ENCODE data around the gene TUBA3E. TPM values are rescaled to one million over a fixed set of nuclear protein-coding genes. Genes with fewer than 3 reads are reported as not detected.
"Not testable (repeated sequence)": the region's sequence is repeated elsewhere in the genome, so short reads cannot be mapped to it uniquely, and the experiment has no call there.

The TUBA3E gene
- not detected for total RNA-seq

DNA sequence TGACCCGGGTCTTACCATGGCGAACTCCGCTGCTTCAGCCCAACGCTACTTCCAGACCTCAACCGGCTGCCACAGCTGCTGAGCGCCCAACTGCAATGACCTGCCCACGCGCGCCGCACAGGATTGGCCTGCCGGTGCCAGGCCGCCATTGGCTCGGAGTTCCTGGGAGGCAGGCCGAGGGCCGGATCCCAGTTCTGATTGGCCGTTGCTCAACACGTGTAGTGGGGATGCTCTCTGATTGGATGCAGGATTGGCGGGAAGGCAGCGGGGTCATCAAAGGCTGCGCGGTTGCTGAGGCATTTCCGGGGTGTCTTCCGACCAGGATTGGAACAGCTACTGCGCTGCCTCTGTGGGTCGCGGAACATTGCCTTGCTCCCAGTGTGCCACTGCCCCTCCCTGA is at the start of gene TUBA3E:
Gene TUBA3E, minus strand, starts transcription at position 97 of the 400 bp plus-strand sequence. Its CDS starts 79 bp downstream, at position 18.
- no peaks in the 10 kb centered on the region for H3K4me1 Mint-ChIP-seq
- no peaks in the 10 kb centered on the region for H3K9me3 Mint-ChIP-seq
- CTCF ChIA-PET: no interaction called here
- H3K36me3 Mint-ChIP-seq (ENCODE audit: low read depth): no peaks in the 10 kb centered on the region
- DNase-seq: no peak
- H3K27me3 Mint-ChIP-seq: no peaks in the 10 kb centered on the region
- no peak within 1 kb of the TSS for H3K4me3 Mint-ChIP-seq
- no peak within 1 kb of the TSS for H3K27ac Mint-ChIP-seq
- POLR2A ChIA-PET: no interaction called here

DNA sequence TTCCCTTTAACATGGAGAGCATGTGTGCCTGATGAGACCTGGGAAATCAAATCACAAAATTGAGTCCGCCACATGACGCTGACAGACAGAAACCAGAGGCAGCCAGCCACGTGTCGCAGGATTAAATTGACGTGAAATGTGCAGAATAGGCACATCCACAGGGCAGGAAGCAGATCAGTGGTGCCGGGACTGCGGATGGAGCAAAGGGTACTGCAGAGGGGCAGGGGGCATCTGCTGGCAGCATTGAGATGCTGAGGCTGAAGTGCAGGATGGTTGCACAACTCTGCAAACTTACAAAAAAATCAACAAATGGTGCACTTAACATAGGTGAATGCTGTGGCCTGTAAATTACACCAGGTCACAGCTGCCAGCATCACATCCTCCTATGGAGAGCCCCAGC is 48.2 kb upstream of the TUBA3E start:
- Mint-ChIP-seq H3K9me3 (no peaks in the 10 kb centered on the region), H3K27me3 (peaks cover 35% of the 10 kb centered on the region)

GRCh38 chr2:130245976-130246375 is 47.7 kb upstream of the TUBA3E start:
- H3K27ac Mint-ChIP-seq: no peak overlapping the region
- H3K36me3 Mint-ChIP-seq (ENCODE audit: low read depth): no peaks in the 10 kb centered on the region
- H3K4me3 Mint-ChIP-seq: no peak overlapping the region
- no peak for DNase-seq
- CTCF ChIA-PET: no interaction called here
- H3K27me3 Mint-ChIP-seq: peaks cover 31% of the 10 kb centered on the region
- no peaks in the 10 kb centered on the region for H3K4me1 Mint-ChIP-seq
- POLR2A ChIA-PET: no interaction called here
- no peaks in the 10 kb centered on the region for H3K9me3 Mint-ChIP-seq

More for the DNA sequence above, 48.2 kb upstream of the TUBA3E start:
- no peak overlapping the region for H3K27ac Mint-ChIP-seq
- no peak for DNase-seq
- no peaks in the 10 kb centered on the region for H3K36me3 Mint-ChIP-seq (ENCODE audit: low read depth)
- ChIA-PET POLR2A (no interaction called here), CTCF (no interaction called here)
- no peak overlapping the region for H3K4me3 Mint-ChIP-seq
- H3K4me1 Mint-ChIP-seq: no peaks in the 10 kb centered on the region

- no peak overlapping the region for H3K27ac Mint-ChIP-seq
- H3K36me3 Mint-ChIP-seq (ENCODE audit: low read depth): no peaks in the 10 kb centered on the region
- DNase-seq: no peak
- H3K9me3 Mint-ChIP-seq: no peaks in the 10 kb centered on the region
- peaks cover 12% of the 10 kb centered on the region for H3K27me3 Mint-ChIP-seq
- no peaks in the 10 kb centered on the region for H3K4me1 Mint-ChIP-seq
- CTCF ChIA-PET: interaction anchor here (1.4 kb wide), 1 partner anchor 307 kb away, joined by 3 read pairs; no protein-coding TSS in a partner anchor
- H3K4me3 Mint-ChIP-seq: no peak overlapping the region
- POLR2A ChIA-PET: no interaction called here
Measured at GRCh38 chr2:130243359-130243758, 45.1 kb upstream of the TUBA3E start.

- no peaks in the 10 kb centered on the region for H3K4me1 Mint-ChIP-seq
- H3K9me3 Mint-ChIP-seq: no peaks in the 10 kb centered on the region
- H3K4me3 Mint-ChIP-seq: no peak overlapping the region
- CTCF ChIA-PET: no interaction called here
- DNase-seq: no peak
- no peak overlapping the region for H3K27ac Mint-ChIP-seq
- peaks cover 10% of the 10 kb centered on the region for H3K27me3 Mint-ChIP-seq
- no peaks in the 10 kb centered on the region for H3K36me3 Mint-ChIP-seq (ENCODE audit: low read depth)
- POLR2A ChIA-PET: interaction anchor here (0.7 kb wide), 1 partner anchor 110 kb away, joined by 3 read pairs; no protein-coding TSS in a partner anchor
Measured at GRCh38 chr2:130241041-130241707, 42.9 kb upstream of the TUBA3E start.

- DNase-seq; H3K4me3 Mint-ChIP-seq; CTCF ChIA-PET; POLR2A ChIA-PET; H3K9me3 Mint-ChIP-seq; H3K4me1 Mint-ChIP-seq; H3K27me3 Mint-ChIP-seq; H3K36me3 Mint-ChIP-seq (ENCODE audit: low read depth); H3K27ac Mint-ChIP-seq: not testable (repeated sequence)
Measured at GRCh38 chr2:130239581-130239980, 41.3 kb upstream of the TUBA3E start.

- DNase-seq; H3K4me3 Mint-ChIP-seq; H3K27me3 Mint-ChIP-seq; CTCF ChIA-PET; POLR2A ChIA-PET; H3K27ac Mint-ChIP-seq; H3K9me3 Mint-ChIP-seq; H3K36me3 Mint-ChIP-seq (ENCODE audit: low read depth); H3K4me1 Mint-ChIP-seq: not testable (repeated sequence)
Measured at GRCh38 chr2:130233066-130233465, 34.8 kb upstream of the TUBA3E start.

DNA sequence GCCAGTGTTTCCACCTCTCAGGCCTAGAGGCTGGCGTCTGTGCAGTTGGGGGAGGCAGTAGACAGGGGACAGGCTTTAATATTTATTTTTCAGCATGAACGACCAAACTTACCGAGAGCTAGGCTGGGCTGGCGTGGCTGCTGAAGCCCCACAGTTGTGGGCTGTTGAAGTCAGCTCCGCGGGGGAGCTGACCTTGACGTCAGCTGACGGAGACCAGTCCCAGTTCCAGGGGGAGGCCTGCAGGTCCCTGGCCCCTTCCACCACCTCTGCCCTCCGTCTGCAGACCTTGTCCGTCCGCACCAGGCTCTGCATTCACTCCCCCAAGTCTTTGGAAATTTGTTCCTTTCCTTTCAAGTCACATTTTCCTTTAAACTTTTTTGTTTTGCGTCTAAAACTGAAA is 33.4 kb upstream of the TUBA3E start:
- POLR2A ChIA-PET: no interaction called here
- Mint-ChIP-seq H3K27ac (no peak overlapping the region), H3K4me1 (no peaks in the 10 kb centered on the region), H3K27me3 (peaks cover 8% of the 10 kb centered on the region), H3K9me3 (no peaks in the 10 kb centered on the region), H3K4me3 (no peak overlapping the region), H3K36me3 (ENCODE audit: low read depth) (no peaks in the 10 kb centered on the region)
- no peak for DNase-seq
- CTCF ChIA-PET: interaction anchor here (0.6 kb wide), 1 partner anchor 165 kb away, joined by 3 read pairs; no protein-coding TSS in a partner anchor

DNA sequence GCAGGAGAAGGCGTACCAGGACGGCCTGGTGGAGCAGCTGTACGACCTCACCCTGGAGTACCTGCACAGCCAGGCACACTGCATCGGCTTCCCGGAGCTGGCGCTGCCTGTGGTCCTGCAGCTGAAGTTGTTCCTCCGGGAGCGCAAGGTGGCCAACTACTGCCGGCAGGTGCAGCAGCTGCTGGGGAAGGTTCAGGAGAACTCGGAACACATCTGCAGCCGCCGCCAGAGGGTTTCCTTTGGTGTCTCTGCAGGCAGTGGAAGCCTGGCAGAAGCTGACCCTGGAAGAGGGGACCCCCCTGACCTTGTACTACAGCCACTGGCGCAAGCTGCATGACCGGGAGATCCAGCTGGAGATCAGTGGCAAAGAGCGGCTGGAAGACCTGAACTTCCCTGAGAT is 32.7 kb upstream of the TUBA3E start:
- POLR2A ChIA-PET, H3K9me3 Mint-ChIP-seq: not testable (repeated sequence)

GRCh38 chr2:130230376-130230775 is 32.1 kb upstream of the TUBA3E start:
- H3K9me3 Mint-ChIP-seq; DNase-seq; H3K4me3 Mint-ChIP-seq; POLR2A ChIA-PET; H3K27ac Mint-ChIP-seq; H3K36me3 Mint-ChIP-seq (ENCODE audit: low read depth); H3K27me3 Mint-ChIP-seq; H3K4me1 Mint-ChIP-seq; CTCF ChIA-PET: not testable (repeated sequence)

More for the DNA sequence above, 32.7 kb upstream of the TUBA3E start:
- H3K27ac Mint-ChIP-seq; H3K27me3 Mint-ChIP-seq; H3K4me3 Mint-ChIP-seq; DNase-seq; H3K36me3 Mint-ChIP-seq (ENCODE audit: low read depth); H3K4me1 Mint-ChIP-seq: not testable (repeated sequence)
- CTCF ChIA-PET: interaction anchor here (0.6 kb wide), 1 partner anchor 166 kb away, joined by 3 read pairs; no protein-coding TSS in a partner anchor

GRCh38 chr2:130229161-130229510 is 30.9 kb upstream of the TUBA3E start:
- POLR2A ChIA-PET; H3K27me3 Mint-ChIP-seq; CTCF ChIA-PET; H3K27ac Mint-ChIP-seq; H3K9me3 Mint-ChIP-seq; H3K4me1 Mint-ChIP-seq; H3K4me3 Mint-ChIP-seq; H3K36me3 Mint-ChIP-seq (ENCODE audit: low read depth): not testable (repeated sequence)
- peak; percentile 38 for DNase-seq

DNA sequence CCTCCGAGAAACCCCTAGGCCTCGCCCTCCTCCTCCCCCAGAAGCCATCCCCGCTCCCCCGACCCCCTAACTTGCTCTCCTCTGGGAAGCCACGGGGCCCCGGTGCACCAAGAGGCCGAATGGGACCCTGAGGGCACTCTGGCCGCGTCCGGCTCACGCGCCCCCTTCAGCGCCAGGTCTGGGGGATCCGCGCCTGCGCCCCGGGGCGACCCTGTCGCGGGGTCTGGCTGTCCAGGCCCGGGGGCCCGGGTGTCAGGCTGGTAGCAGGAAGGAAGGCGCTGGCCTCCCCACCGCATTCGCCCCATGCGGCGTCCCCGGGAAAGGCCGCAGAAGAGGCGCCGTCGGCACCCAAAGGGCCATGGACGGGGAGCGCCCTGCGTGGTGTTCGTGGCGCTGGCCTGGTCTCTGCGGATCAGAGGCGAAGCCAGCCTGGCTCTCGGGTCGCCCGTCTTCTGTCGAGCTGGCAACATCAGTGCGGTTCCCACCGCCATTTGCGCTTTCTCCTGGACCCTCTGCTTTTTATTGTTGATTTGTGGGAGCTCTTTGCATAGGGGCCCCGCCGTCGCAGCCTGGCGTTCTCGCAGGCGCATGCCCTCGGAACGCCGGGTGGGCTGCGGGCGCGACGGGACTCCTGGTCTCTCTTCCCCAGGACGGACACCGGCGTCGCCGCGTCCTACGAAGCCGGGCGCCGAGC is 30.4 kb upstream of the TUBA3E start:
- H3K27ac Mint-ChIP-seq; H3K9me3 Mint-ChIP-seq; POLR2A ChIA-PET; H3K4me3 Mint-ChIP-seq; H3K36me3 Mint-ChIP-seq (ENCODE audit: low read depth); DNase-seq; H3K4me1 Mint-ChIP-seq; H3K27me3 Mint-ChIP-seq: not testable (repeated sequence)
- CTCF ChIA-PET: interaction anchor here (0.6 kb wide), 1 partner anchor 528 kb away, joined by 5 read pairs; no protein-coding TSS in a partner anchor

DNA sequence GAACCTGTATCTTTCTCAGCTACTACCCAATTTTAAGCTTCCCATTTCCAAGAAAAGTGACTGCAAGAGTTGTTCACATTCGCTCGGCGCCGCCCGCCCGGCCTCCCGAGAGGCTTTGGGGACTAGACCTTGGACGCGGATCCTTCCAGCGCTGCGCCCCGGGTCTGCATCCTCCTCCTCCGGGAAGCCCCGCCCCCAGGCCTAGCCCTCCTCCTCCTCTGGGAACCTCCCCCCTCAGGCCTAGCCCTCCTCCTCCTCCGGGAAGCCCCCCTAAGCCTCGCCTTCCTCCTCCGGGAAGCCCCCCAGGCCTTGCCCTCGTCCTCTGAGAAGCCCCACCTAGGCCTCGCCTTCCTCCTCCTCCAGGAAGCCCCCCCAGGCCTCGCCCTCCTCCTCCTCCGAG is 29.8 kb upstream of the TUBA3E start:
- H3K9me3 Mint-ChIP-seq; H3K27ac Mint-ChIP-seq; CTCF ChIA-PET; H3K4me1 Mint-ChIP-seq; H3K4me3 Mint-ChIP-seq; H3K27me3 Mint-ChIP-seq; DNase-seq; H3K36me3 Mint-ChIP-seq (ENCODE audit: low read depth); POLR2A ChIA-PET: not testable (repeated sequence)

GRCh38 chr2:130222523-130222922 is 24.3 kb upstream of the TUBA3E start:
- H3K4me3 Mint-ChIP-seq; POLR2A ChIA-PET; H3K36me3 Mint-ChIP-seq (ENCODE audit: low read depth); CTCF ChIA-PET; DNase-seq; H3K27ac Mint-ChIP-seq; H3K9me3 Mint-ChIP-seq; H3K4me1 Mint-ChIP-seq: not testable (repeated sequence)
- H3K27me3 Mint-ChIP-seq: peaks cover 20% of the 10 kb centered on the region

Measured in activated CD4-positive, alpha-beta memory T cell treated with anti-CD3 and anti-CD28 coated beads, Interleukin-2, amount 10 ng/mL, durations not matched to agents 7 days and 5 days (primary cell).